ENCODE measurements around the gene LAMTOR5.
"Not testable (repeated sequence)": the region's sequence is repeated elsewhere in the genome, so short reads cannot be mapped to it uniquely, and the experiment has no call there.

Gene LAMTOR5

DNA sequence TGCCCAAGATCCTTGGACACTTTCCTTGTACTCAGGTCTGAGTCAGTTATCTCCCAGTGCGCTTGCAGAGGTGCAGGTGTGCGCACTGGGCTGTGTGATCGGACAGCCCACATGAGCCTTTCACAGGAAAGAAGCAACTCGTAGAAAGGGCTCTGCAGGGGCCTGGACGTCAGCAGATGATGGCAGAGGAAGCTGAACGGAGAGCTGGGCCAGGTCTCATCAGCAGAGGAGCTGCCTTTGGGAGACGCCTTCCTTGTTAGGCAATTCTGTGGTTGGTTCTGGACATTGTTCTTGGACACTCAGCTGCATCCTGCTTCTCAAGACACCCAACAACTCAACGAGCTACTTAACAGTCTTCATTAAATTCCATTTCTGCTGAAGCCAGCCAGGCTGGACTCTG lies 36.0 kb upstream of the LAMTOR5 start:
- H3K27me3 ChIP-seq (ENCODE audit: control insufficient read depth in 5 of 5, insufficient read depth in 4 of 5, low read length in 5 of 5): no peaks in the 10 kb centered on the region
- peaks cover 0 to 18% (median 10%) of the 10 kb centered on the region in 5 donors for H3K4me1 ChIP-seq (ENCODE audit: control insufficient read depth in 5 of 5, insufficient read depth in 5 of 5, low read length in 5 of 5)
- no peak overlapping the region for H3K9ac ChIP-seq (ENCODE audit: low read length in 5 of 5)
- H3K36me3 ChIP-seq (ENCODE audit: control insufficient read depth in 5 of 5, insufficient read depth in 5 of 5, low read length in 5 of 5): no peaks in the 10 kb centered on the region
- H3K27ac ChIP-seq (ENCODE audit: low read depth, low read length): no peak overlapping the region
- H3K9me3 ChIP-seq (ENCODE audit: control insufficient read depth in 5 of 5, low read length in 5 of 5): no peaks in the 10 kb centered on the region
- H3K4me3 ChIP-seq (ENCODE audit: low read depth in 1 of 5, low read length in 5 of 5): no peak overlapping the region

DNA sequence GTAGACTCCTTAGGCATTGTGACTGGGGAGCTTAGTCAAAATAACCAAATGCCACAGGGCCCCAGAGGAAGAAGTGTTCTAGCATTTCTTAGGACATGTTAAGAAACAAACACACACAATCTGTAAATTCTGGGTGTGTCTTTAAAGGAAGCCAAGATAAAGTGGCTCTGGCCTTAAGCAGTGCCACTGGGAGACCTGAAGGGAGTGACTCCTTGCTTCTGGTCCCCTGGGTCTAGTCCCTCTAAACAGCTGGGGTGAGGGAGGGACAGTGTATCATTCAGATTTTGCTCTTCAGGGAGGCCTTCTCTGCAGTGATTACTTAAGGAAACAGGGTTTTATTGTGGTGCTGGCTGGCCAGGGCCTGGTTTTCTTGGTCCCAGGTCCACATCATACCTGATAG lies 34.4 kb upstream of the LAMTOR5 start:
- Histone ChIP-seq H3K36me3 (ENCODE audit: control insufficient read depth in 5 of 5, insufficient read depth in 5 of 5, low read length in 5 of 5) (no peaks in the 10 kb centered on the region), H3K9ac (ENCODE audit: low read length in 5 of 5) (no peak overlapping the region), H3K4me1 (ENCODE audit: control insufficient read depth in 5 of 5, insufficient read depth in 5 of 5, low read length in 5 of 5) (peaks cover 0 to 18% (median 10%) of the 10 kb centered on the region in 5 donors), H3K27me3 (ENCODE audit: control insufficient read depth in 5 of 5, insufficient read depth in 4 of 5, low read length in 5 of 5) (no peaks in the 10 kb centered on the region), H3K4me3 (ENCODE audit: low read depth in 1 of 5, low read length in 5 of 5) (no peak overlapping the region), H3K27ac (ENCODE audit: low read depth, low read length) (peak overlapping the region; percentile 60), H3K9me3 (ENCODE audit: control insufficient read depth in 5 of 5, low read length in 5 of 5) (no peaks in the 10 kb centered on the region)

DNA sequence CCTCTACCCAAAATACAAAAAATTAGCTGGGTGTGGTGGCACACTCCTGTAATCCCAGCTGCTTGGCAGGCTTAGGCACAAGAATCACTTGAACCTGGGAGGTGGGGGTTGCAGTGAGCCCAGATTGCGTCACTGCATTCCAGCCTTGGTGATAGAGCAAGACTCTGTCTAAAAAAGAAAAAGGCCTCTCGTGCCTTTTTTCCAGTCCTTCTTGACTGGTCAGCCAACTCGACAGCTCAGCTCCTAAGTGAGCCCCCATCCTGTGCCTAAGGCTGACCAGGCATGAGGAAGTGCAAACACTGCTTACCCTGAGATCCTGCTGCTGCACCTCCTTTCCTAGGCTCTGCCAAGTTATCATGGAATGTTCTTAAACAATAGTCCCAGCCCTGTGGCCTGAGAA lies 33.4 kb upstream of the LAMTOR5 start:
- Histone ChIP-seq H3K4me1 (ENCODE audit: control insufficient read depth in 5 of 5, insufficient read depth in 5 of 5, low read length in 5 of 5) (peaks cover 0 to 18% (median 10%) of the 10 kb centered on the region in 5 donors), H3K9ac (ENCODE audit: low read length in 5 of 5) (no peak overlapping the region), H3K27ac (ENCODE audit: low read depth, low read length) (no peak overlapping the region), H3K4me3 (ENCODE audit: low read depth in 1 of 5, low read length in 5 of 5) (no peak overlapping the region), H3K27me3 (ENCODE audit: control insufficient read depth in 5 of 5, insufficient read depth in 4 of 5, low read length in 5 of 5) (no peaks in the 10 kb centered on the region), H3K36me3 (ENCODE audit: control insufficient read depth in 5 of 5, insufficient read depth in 5 of 5, low read length in 5 of 5) (no peaks in the 10 kb centered on the region), H3K9me3 (ENCODE audit: control insufficient read depth in 5 of 5, low read length in 5 of 5) (no peaks in the 10 kb centered on the region)

DNA sequence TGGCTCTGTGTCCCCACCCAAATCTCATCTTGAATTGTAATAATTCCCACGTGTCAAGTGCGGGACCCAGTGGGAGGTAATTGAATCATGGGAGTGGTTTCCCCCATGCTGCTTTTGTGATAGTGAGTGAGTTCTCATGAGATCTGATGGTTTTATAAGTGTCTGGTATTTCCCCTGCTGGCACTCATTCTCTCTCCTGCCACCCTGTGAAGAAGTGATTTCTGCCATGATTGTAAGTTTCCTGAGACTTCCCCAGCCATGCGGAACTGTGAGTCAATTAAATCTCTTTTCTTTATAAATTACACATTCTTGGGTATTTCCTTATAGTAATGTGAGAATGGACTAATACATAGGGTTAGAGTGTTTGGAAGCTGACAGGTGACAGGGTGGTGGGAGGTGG lies 32.4 kb upstream of the LAMTOR5 start:
- H3K9me3 ChIP-seq (ENCODE audit: control insufficient read depth in 5 of 5, low read length in 5 of 5); H3K9ac ChIP-seq (ENCODE audit: low read length in 5 of 5); H3K27ac ChIP-seq (ENCODE audit: low read depth, low read length); H3K36me3 ChIP-seq (ENCODE audit: control insufficient read depth in 5 of 5, insufficient read depth in 5 of 5, low read length in 5 of 5); H3K4me3 ChIP-seq (ENCODE audit: low read depth in 1 of 5, low read length in 5 of 5); H3K27me3 ChIP-seq (ENCODE audit: control insufficient read depth in 5 of 5, insufficient read depth in 4 of 5, low read length in 5 of 5): not testable (repeated sequence)
- H3K4me1 ChIP-seq (ENCODE audit: control insufficient read depth in 5 of 5, insufficient read depth in 5 of 5, low read length in 5 of 5): peaks cover 0 to 23% (median 15%) of the 10 kb centered on the region in 5 donors

GRCh38 chr1:110438893-110439292 lies 31.4 kb upstream of the LAMTOR5 start:
- H3K4me1 ChIP-seq (ENCODE audit: control insufficient read depth in 5 of 5, insufficient read depth in 5 of 5, low read length in 5 of 5): peaks cover 0 to 33% (median 25%) of the 10 kb centered on the region in 5 donors
- H3K4me3 ChIP-seq (ENCODE audit: low read depth in 1 of 5, low read length in 5 of 5): no peak overlapping the region
- no peak overlapping the region for H3K9ac ChIP-seq (ENCODE audit: low read length in 5 of 5)
- no peaks in the 10 kb centered on the region for H3K36me3 ChIP-seq (ENCODE audit: control insufficient read depth in 5 of 5, insufficient read depth in 5 of 5, low read length in 5 of 5)
- H3K27me3 ChIP-seq (ENCODE audit: control insufficient read depth in 5 of 5, insufficient read depth in 4 of 5, low read length in 5 of 5): no peaks in the 10 kb centered on the region
- no peaks in the 10 kb centered on the region for H3K9me3 ChIP-seq (ENCODE audit: control insufficient read depth in 5 of 5, low read length in 5 of 5)
- no peak overlapping the region for H3K27ac ChIP-seq (ENCODE audit: low read depth, low read length)

GRCh38 chr1:110437645-110438299 lies 30.3 kb upstream of the LAMTOR5 start:
- not testable (repeated sequence) for H3K27me3 ChIP-seq (ENCODE audit: control insufficient read depth in 5 of 5, insufficient read depth in 4 of 5, low read length in 5 of 5); H3K27ac ChIP-seq (ENCODE audit: low read depth, low read length); H3K4me3 ChIP-seq (ENCODE audit: low read depth in 1 of 5, low read length in 5 of 5)

GRCh38 chr1:110436635-110437034 lies 29.1 kb upstream of the LAMTOR5 start:
- no peak overlapping the region for H3K27ac ChIP-seq (ENCODE audit: low read depth, low read length)
- peaks cover 3 to 36% (median 27%) of the 10 kb centered on the region in 5 donors for H3K4me1 ChIP-seq (ENCODE audit: control insufficient read depth in 5 of 5, insufficient read depth in 5 of 5, low read length in 5 of 5)
- no peaks in the 10 kb centered on the region for H3K36me3 ChIP-seq (ENCODE audit: control insufficient read depth in 5 of 5, insufficient read depth in 5 of 5, low read length in 5 of 5)
- H3K27me3 ChIP-seq (ENCODE audit: control insufficient read depth in 5 of 5, insufficient read depth in 4 of 5, low read length in 5 of 5): no peaks in the 10 kb centered on the region
- no peaks in the 10 kb centered on the region for H3K9me3 ChIP-seq (ENCODE audit: control insufficient read depth in 5 of 5, low read length in 5 of 5)
- H3K9ac ChIP-seq (ENCODE audit: low read length in 5 of 5): no peak overlapping the region
- H3K4me3 ChIP-seq (ENCODE audit: low read depth in 1 of 5, low read length in 5 of 5): no peak overlapping the region

More at GRCh38 chr1:110437645-110438299, 30.3 kb upstream of the LAMTOR5 start:
- H3K36me3 ChIP-seq (ENCODE audit: control insufficient read depth in 5 of 5, insufficient read depth in 5 of 5, low read length in 5 of 5); H3K9ac ChIP-seq (ENCODE audit: low read length in 5 of 5); H3K9me3 ChIP-seq (ENCODE audit: control insufficient read depth in 5 of 5, low read length in 5 of 5): not testable (repeated sequence)
- H3K4me1 ChIP-seq (ENCODE audit: control insufficient read depth in 5 of 5, insufficient read depth in 5 of 5, low read length in 5 of 5): peaks cover 3 to 41% (median 33%) of the 10 kb centered on the region in 5 donors

DNA sequence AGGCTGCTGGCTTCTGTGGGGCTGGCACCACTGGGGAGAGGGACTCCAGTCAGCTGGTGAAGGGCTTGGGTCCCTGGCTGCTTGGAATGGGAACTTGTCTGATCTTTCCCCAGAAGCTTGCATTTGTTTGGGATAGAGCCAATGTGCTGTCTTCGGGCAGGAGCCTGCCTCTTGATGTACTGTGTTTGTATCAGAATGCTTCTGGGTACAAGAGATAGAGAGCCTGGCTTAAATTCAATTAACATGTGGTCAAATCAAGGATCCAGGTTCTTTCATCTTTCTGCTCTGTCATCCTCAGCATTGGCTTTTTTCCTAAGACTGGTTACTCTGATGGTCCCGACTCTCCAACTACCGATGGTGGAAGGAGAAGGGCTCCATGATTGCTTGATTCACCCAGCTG lies 27.5 kb upstream of the LAMTOR5 start:
- Histone ChIP-seq H3K27ac (ENCODE audit: low read depth, low read length) (peak overlapping the region; percentile 81), H3K4me1 (ENCODE audit: control insufficient read depth in 5 of 5, insufficient read depth in 5 of 5, low read length in 5 of 5) (peaks cover 3 to 23% (median 21%) of the 10 kb centered on the region in 5 donors), H3K9ac (ENCODE audit: low read length in 5 of 5) (no peak overlapping the region), H3K9me3 (ENCODE audit: control insufficient read depth in 5 of 5, low read length in 5 of 5) (no peaks in the 10 kb centered on the region), H3K4me3 (ENCODE audit: low read depth in 1 of 5, low read length in 5 of 5) (no peak overlapping the region), H3K27me3 (ENCODE audit: control insufficient read depth in 5 of 5, insufficient read depth in 4 of 5, low read length in 5 of 5) (no peaks in the 10 kb centered on the region), H3K36me3 (ENCODE audit: control insufficient read depth in 5 of 5, insufficient read depth in 5 of 5, low read length in 5 of 5) (no peaks in the 10 kb centered on the region)

DNA sequence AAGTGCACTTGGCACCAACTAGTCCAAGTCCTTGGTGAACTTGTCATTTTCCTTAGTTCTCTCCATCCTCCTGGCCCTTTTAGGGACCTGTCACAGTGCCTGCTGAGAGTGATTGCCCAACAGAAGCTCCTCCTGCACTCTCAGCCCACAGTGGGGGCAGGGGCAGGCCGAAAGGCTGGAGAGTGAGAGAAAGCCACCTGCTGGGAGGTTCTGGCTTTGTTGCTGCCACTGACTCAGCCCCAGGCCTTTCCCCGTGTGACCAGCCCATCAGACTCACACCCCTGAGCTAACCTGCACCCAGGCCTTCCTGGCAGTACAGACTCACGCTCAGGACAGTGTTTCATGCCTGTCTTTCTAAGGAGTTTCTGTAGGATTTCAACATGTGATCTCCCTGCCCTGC lies 26.3 kb upstream of the LAMTOR5 start:
- H3K36me3 ChIP-seq (ENCODE audit: control insufficient read depth in 5 of 5, insufficient read depth in 5 of 5, low read length in 5 of 5): no peaks in the 10 kb centered on the region
- no peaks in the 10 kb centered on the region for H3K27me3 ChIP-seq (ENCODE audit: control insufficient read depth in 5 of 5, insufficient read depth in 4 of 5, low read length in 5 of 5)
- H3K4me1 ChIP-seq (ENCODE audit: control insufficient read depth in 5 of 5, insufficient read depth in 5 of 5, low read length in 5 of 5): peaks cover 3 to 26% (median 21%) of the 10 kb centered on the region in 5 donors
- peak overlapping the region in 2 of 5 donors; percentile 11 to 27 for H3K9ac ChIP-seq (ENCODE audit: low read length in 5 of 5)
- no peaks in the 10 kb centered on the region for H3K9me3 ChIP-seq (ENCODE audit: control insufficient read depth in 5 of 5, low read length in 5 of 5)
- peak overlapping the region; percentile 81 for H3K27ac ChIP-seq (ENCODE audit: low read depth, low read length)
- peak overlapping the region in 1 of 5 donors; percentile 17 for H3K4me3 ChIP-seq (ENCODE audit: low read depth in 1 of 5, low read length in 5 of 5)

GRCh38 chr1:110433213-110433612 lies 25.7 kb upstream of the LAMTOR5 start:
- no peak overlapping the region for H3K9ac ChIP-seq (ENCODE audit: low read length in 5 of 5)
- H3K27me3 ChIP-seq (ENCODE audit: control insufficient read depth in 5 of 5, insufficient read depth in 4 of 5, low read length in 5 of 5): no peaks in the 10 kb centered on the region
- H3K4me3 ChIP-seq (ENCODE audit: low read depth in 1 of 5, low read length in 5 of 5): no peak overlapping the region
- no peaks in the 10 kb centered on the region for H3K9me3 ChIP-seq (ENCODE audit: control insufficient read depth in 5 of 5, low read length in 5 of 5)
- H3K4me1 ChIP-seq (ENCODE audit: control insufficient read depth in 5 of 5, insufficient read depth in 5 of 5, low read length in 5 of 5): peaks cover 3 to 27% (median 21%) of the 10 kb centered on the region in 5 donors
- peak overlapping the region; percentile 81 for H3K27ac ChIP-seq (ENCODE audit: low read depth, low read length)
- no peaks in the 10 kb centered on the region for H3K36me3 ChIP-seq (ENCODE audit: control insufficient read depth in 5 of 5, insufficient read depth in 5 of 5, low read length in 5 of 5)

Data from subcutaneous abdominal adipose tissue (tissue), 5 donors.